Urothelium cell line (cell line): Measurements from ENCODE around the gene AR.

ENCODE experiments used
- DNase-seq: peaks from one replicate; pipeline ENCODE4 v3.0.0; 2011; ENCODE audit warnings: low spot score, mixed read lengths
- FAIRE-seq: peaks from 2 replicates; lab custom pipeline; 2011; peaks lifted over from hg19 to GRCh38; lab: Jason Lieb, UNC

AR gene

DNA sequence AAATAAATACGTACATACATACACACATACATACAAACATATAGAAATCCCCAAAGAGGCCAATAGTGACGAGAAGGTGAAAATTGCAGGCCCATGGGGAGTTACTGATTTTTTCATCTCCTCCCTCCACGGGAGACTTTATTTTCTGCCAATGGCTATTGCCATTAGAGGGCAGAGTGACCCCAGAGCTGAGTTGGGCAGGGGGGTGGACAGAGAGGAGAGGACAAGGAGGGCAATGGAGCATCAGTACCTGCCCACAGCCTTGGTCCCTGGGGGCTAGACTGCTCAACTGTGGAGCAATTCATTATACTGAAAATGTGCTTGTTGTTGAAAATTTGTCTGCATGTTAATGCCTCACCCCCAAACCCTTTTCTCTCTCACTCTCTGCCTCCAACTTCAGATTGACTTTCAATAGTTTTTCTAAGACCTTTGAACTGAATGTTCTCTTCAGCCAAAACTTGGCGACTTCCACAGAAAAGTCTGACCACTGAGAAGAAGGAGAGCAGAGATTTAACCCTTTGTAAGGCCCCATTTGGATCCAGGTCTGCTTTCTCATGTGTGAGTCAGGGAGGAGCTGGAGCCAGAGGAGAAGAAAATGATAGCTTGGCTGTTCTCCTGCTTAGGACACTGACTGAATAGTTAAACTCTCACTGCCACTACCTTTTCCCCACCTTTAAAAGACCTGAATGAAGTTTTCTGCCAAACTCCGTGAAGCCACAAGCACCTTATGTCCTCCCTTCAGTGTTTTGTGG is 180.7 kb downstream of the AR start:
- FAIRE-seq (no peak), DNase-seq (no peak)

DNA sequence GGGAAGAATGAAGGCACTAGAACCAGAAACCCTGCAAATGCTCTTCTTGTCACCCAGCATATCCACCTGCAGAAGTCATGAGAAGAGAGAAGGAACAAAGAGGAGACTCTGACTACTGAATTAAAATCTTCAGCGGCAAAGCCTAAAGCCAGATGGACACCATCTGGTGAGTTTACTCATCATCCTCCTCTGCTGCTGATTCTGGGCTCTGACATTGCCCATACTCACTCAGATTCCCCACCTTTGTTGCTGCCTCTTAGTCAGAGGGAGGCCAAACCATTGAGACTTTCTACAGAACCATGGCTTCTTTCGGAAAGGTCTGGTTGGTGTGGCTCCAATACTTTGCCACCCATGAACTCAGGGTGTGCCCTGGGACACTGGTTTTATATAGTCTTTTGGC is 181.7 kb downstream of the AR start:
- DNase-seq (no peak), FAIRE-seq (no peak)

DNA sequence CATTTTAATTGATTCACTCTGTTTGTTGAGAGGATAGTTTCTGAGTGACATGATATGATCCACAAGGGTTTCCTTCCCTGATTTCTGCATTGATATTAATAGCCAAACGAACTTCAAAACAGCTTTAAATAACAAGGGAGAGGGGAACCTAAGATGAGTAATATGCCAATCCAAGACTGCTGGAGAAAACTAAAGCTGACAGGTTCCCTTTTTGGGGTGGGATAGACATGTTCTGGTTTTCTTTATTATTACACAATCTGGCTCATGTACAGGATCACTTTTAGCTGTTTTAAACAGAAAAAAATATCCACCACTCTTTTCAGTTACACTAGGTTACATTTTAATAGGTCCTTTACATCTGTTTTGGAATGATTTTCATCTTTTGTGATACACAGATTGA is 182.2 kb downstream of the AR start:
- no peak for FAIRE-seq

DNA sequence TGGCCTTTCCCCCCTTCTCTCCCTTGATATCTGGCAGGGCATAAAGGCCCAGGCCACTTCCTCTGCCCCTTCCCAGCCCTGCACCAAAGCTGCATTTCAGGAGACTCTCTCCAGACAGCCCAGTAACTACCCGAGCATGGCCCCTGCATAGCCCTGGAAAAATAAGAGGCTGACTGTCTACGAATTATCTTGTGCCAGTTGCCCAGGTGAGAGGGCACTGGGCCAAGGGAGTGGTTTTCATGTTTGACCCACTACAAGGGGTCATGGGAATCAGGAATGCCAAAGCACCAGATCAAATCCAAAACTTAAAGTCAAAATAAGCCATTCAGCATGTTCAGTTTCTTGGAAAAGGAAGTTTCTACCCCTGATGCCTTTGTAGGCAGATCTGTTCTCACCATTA is 183.8 kb downstream of the AR start:
- FAIRE-seq (no peak), DNase-seq (no peak)

More for the DNA sequence above, 182.2 kb downstream of the AR start:
- DNase-seq = no peak

DNA sequence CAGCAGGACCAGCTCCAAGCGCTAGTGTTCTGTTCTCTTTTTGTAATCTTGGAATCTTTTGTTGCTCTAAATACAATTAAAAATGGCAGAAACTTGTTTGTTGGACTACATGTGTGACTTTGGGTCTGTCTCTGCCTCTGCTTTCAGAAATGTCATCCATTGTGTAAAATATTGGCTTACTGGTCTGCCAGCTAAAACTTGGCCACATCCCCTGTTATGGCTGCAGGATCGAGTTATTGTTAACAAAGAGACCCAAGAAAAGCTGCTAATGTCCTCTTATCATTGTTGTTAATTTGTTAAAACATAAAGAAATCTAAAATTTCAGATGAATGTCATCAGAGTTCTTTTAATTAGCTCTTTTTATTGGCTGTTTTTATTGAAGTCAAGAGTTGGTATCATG is 186.5 kb downstream of the AR start:
- no peak for DNase-seq
- FAIRE-seq = no peak

DNA sequence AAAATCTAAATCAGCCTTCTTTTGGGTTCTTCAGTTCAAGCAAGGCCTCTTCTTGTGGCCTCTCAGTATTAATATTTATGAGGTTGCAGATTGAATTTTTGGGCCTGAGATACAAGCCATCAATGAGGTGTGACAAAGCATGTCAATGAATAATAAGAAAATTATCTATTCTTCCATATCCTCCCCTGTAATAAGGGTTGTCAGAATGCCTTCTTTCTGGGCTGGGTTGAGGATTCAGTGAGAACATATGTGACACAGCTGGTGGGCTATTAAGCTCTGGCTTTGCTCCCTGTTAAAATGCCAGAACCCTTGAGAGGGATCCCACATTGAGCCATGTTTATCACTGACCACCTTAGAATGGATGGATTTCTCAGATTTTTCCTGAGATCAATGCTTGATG is 187.2 kb downstream of the AR start:
- DNase-seq = no peak
- FAIRE-seq = no peak

DNA sequence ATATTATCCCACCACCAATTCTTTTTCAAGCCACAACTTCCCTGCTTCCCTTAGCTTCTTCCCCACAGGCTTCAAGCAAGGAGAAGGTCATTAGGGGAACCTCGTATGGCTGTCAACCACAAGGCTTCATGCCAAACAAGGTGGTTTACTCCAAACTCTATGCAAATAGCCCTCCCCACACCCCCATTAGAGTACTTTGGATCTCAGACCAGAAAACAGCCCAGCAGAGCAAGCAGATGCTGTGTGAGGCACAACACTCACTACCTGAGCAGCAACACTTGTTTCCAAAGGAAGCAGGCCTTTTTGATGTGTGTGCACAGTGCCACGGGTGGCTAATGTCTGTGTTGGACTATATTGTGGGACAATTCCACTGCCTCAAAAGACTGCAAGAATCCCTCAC is 189.0 kb downstream of the AR start:
- FAIRE-seq = no peak
- no peak for DNase-seq

DNA sequence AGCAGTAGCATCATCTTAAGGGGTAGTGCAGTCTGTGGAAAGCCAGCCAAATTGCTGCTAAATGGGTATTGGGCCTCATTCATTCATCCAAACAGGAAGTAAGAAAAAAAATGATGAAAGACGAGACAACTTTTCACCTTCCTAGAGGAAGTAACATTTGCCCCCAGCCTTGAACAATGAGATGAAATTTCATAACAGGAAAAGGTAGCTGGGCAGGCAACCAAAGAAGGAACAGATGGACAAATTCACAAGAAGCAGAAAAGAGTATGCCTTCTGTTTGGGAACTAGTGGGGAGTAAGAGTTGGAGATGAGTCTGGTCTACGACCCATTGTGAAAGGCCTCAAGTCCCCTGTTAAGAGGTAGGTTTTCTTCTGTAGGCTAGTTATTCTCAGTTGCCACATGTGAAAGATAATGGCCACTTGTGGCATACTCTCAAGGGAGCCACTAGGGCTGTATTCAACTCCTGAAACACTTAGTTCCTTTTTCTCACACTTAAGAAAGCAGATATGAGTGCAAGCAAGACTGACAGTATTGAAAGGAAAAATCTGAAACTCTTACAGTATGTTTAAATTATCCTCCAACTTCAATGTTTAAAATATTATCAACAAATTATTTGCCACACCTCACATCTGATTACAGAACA is 190.4 kb downstream of the AR start:
- DNase-seq = no peak
- no peak for FAIRE-seq

DNA sequence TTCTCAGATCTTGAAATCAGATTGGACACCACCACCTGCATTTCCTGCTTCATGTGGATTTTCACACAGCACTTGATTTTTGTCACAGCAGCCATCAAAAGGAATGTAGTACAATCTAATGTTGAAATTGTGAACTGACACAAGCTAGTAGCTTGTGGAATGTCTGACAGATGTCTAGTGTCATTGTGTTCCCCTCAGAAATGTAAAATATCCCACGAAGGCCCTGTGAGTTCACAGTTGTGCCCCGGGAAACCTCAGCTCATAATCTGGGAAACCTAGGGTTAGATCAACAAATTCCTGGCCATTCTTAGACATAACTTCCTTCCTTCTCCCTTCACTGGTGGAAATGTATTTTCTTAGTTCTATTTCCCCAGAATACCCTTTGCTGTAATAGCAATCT is 205.7 kb downstream of the AR start:
- FAIRE-seq (no peak), DNase-seq (no peak)

DNA sequence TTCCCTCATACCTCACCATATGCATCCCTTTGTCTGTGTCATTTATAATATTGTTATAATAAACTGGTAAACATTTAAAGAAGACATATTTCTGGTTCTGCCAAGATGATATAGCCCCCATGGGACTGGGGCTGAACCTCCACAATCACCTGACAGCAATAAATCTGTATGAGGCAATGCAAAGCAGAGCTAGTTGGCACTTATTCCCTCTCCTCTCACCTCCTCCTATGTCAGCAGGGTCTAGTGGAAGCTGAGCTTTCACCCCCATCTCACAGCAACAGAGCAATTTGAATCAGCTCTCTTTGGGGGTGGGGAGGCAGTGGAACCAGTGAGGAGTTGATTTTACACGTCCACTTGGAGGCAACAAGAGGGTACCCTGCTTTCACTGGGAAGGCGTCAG is 206.9 kb downstream of the AR start:
- no peak for DNase-seq
- no peak for FAIRE-seq

DNA sequence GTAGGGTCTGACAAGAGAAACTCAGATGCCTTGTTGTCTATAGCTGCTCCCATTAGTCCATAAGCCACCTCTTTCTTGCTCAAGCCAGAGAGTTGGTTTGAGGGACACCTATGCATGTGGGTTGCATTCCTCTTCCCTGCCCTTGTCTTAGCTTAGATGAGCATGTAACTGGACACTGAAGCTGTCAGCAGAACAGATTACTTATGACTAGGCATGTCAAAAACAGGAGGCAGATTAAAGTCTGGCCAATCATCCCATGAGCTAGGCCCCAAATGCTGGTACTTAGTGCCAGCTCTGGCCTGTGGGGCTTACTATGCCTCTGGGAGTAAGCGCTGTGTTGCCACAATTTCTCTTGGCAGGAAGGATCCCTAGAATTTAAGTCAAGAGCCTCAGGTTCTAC is 215.2 kb downstream of the AR start:
- no peak for FAIRE-seq
- no peak for DNase-seq

DNA sequence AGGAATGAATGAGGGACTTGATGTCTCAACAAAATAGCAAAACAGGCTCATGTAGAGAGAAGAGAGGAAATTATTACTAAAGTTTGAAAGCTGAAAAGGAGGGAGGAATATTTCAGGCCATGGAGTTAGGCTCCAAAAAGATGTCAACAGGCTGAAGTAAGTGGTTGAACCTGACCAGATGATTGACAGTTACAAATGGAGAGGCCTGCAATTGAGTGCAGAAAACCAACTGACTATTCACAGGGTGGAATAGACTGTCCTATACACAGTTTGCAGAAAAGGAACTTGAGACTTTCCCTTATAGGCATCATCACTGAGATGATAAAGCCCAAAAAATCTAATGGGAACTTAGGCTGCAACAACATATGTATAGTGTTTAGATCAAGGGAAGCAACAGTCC is 233.3 kb downstream of the AR start:
- FAIRE-seq (no peak), DNase-seq (no peak)

DNA sequence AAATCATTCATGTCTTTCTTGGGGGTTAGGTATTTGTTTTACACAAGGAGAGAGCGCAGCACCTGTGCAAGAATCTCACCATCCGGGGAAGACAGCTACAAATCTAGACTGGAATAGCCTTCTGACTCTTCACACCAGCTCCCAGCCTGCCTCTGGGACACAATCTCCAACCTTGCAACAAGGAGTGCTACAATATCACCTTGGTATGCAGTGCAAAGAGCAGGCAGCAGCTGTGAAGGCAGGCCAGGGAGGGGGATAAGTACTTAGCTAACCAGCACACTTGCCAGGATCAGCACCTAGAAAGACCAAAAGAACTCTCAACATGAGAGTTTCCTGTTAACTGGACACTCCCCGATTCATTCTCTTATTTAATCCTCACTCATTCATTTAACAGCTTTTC is 235.3 kb downstream of the AR start:
- DNase-seq (no peak), FAIRE-seq (no peak)
